GM19240 (cell line): ENCODE measurements around the gene FHIP1B.
A peak's percentile ranks its signal among the peaks of the same experiment; 100 is the strongest.
"Not testable (repeated sequence)": the region's sequence is repeated elsewhere in the genome, so short reads cannot be mapped to it uniquely, and the experiment has no call there.

Experiments
- DNase-seq: peaks from one replicate; pipeline ENCODE4 v3.0.0; 2011; ENCODE audit warnings: low spot score; ENCODE audit not compliant: insufficient read length

FHIP1B gene

DNA sequence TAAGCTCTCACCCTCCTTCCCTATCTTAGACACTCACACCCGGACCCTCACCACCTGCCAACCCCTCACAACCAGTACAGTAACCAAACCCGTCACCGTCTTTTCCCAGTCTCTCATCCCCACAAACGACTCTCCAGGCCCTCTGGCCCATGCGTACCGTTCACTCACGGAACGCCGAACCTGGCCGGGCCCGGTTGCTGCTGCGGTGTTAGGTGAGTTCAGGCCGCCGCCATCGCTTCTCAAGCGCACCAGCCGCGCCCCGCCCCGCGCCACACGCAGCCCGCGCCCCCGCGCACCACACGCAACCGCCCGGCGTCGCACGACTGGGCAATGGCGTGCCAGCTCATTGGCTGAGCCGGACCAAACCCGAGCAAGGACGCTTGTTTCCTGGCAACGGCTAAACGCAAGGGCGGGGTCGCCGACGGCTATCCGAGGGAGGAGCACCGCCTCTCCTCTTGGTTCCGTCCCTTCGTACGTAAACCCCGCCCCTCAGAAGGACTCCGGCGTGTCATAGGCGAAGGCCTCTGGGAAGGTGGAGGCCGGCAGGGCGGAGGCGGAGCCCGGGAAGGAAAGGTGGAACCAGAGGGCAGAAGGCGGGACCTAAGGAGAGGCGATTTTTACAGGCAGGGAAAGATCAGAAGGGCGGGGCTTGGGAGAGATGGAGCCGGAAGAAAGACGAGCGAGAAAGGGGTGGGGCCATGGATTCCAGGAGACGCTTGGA lies at the start of gene FHIP1B:
FHIP1B (minus strand) TSS at position 250 of the 721 bp plus-strand sequence. CDS start 10,120 bp downstream, outside the sequence.
- DNase-seq = peak; percentile 92

DNA sequence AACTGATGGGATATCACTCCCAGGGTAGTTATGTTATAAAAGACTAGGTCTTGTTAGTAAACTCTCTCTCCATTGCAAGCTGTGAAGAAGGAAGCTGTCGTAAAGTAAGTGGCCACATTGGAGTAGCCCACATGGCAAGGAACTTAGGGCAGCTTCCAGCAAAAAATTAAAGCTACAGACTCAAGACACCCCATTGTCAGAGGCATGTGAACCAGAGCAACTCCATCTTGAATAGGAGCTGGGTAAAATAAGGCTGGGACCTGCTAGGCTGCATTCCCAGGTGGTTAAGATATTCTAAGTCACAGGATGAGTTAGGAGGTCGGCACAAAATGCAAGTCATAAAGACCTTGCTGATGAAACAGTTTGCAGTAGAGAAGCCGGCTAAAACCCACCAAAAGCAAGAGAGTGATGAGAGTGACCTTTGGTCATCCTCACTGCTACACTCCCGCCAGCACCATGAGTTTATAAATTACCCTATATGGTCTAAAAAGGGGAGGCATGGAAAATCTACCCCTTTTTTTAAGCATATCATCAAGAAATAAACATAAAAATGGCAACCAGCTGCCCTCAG lies 49.1 kb upstream of the FHIP1B start:
- no peak for DNase-seq

DNA sequence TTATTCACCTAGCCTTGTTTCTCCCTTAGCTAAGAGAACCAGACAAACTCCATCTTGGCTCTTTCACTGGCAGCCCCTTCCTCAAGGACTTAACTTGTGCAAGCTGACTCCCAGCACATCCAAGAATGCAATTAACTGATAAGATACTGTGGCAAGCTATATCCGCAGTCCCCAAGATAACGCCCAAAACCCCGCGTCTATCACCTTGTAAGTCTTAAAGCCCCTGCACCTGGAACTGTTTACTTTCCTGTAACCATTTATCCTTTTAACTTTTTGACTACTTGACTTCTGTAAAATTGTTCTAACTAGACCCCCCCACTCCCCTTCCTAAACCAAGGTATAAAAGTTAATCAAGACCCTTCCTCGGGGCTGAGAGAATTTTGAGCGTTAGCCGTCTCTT lies 46.4 kb upstream of the FHIP1B start:
- not testable (repeated sequence) for DNase-seq

DNA sequence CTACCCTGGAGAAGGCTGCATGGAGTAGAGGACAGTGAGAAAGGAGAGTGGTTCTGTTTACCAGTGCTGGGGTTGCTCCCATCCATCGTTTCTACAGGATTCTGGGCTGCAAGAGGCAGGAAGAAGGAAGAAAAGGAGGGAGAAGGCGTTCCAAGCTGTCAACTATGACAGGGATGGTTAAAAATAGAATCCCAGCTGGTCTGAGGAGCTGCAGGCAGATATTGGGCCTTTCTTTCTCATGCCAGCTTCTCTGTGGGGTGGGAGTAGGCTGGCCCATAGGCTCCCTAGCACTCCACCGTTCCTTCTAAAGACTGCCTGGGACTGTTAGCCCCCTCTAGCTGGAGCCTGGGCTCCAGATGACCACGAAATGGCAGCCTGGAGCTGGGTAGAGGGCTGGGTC lies 38.8 kb upstream of the FHIP1B start:
- DNase-seq = no peak

DNA sequence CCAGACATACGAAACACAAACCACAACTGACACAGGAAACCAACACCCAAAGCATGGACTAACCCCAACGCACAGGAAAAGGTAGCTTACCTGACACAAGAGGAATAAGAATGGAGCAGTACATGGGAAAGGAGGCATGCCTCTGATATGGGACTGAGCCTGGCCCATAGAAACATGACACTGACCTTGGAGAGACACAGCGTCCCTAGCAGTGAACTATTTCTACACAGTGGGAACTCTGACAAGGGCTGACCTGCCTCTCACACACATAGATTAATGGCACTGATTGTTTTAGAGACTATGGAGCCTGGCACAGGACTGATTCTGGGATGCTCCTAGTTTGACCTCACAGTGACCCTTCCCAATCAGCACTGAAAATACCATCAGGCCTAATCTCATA lies 37.2 kb upstream of the FHIP1B start:
- no peak for DNase-seq

DNA sequence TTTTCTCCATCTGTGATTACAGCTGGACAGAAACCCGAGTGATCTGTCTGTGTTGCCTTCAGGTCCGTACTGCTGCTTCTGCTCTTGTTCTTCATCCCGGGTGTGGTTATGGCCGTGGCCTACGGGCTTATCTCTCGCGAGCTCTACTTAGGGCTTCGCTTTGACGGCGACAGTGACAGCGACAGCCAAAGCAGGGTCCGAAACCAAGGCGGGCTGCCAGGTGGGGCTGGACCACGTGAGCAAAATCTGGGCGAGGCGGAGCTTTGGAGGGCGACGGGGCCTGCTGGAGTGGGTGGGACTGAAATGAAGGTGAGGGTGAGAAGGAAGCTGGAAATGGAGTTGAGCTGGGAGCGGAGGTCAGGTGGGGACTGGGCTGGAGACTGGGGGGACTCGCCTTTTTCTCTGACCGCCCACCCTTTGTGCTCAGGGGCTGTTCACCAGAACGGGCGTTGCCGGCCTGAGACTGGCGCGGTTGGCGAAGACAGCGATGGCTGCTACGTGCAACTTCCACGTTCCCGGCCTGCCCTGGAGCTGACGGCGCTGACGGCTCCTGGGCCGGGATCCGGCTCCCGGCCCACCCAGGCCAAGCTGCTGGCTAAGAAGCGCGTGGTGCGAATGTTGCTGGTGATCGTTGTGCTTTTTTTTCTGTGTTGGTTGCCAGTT lies 36.3 kb upstream of the FHIP1B start:
- DNase-seq = no peak

DNA sequence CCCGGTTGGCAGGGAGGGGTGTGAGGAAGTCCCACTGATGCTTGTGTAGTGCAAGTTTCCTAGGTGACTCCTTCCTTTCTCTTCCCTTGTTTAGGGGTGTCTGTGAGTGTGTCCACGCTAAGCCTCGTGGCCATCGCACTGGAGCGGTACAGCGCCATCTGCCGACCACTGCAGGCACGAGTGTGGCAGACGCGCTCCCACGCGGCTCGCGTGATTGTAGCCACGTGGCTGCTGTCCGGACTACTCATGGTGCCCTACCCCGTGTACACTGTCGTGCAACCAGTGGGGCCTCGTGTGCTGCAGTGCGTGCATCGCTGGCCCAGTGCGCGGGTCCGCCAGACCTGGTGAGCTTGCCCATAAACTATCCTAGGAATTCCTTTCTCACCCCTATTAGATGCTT lies 35.6 kb upstream of the FHIP1B start:
- DNase-seq = no peak

DNA sequence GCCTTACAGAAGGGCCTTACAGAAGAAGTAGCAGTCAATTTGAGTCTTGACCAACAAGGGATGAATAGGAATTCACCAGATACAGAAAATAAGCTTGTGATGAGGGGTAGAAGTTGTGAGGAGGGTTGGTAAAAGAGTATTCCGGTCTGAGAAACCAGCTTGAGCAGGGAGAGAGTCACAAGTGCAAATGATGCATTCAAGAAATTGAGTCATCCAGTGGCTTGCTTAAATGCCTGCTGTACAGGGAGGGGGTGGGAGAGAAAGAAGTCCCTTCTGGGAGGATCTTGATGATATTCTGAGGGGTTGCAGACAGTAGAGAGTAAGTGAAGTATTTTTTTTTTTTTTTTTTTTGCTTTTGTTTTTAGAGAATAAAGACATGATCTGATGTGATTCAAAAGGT lies 34.4 kb upstream of the FHIP1B start:
- no peak for DNase-seq

DNA sequence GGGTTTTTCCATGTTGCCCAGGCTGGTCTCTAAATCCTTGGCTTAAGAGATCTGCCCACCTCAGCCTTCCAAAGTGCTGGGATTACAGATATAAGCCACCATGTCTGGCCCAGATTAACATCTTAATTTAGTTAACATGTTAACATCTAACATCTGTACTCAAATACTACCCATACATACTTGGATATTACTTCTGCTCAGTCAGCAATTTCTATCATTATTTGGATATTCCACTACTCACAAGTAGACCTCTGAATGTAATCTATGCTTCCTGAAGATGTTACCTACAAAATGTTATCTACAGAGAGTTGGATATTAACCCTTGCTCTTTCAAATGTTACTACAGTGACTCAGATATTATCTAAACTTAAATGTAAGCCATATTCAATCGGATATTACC lies 29.2 kb upstream of the FHIP1B start:
- DNase-seq = no peak

DNA sequence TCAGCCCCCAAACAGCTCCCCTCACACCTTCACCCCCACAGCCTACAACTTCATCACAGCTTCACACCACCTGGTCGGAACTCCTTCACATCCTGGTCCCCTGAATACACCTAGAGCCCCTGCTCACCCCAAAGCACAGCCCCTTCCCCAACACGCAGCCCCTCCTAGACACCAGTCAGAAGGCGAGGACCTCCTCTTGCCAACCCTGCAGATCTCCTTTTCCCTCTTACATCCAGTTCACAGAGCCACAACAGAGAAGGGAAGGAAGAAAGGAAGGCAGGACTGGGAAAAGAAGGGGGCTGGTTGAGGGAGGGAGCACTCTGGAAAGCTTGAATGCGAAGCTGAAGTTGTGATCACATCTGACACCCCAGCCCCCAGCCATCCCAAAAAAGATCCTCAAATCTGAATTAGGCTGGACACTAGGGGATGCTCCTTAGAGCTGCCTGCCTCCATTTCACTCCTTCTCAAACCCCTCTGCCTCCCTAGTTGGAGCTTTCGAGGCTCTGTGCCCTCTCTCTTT lies 25.8 kb upstream of the FHIP1B start:
- DNase-seq = no peak

DNA sequence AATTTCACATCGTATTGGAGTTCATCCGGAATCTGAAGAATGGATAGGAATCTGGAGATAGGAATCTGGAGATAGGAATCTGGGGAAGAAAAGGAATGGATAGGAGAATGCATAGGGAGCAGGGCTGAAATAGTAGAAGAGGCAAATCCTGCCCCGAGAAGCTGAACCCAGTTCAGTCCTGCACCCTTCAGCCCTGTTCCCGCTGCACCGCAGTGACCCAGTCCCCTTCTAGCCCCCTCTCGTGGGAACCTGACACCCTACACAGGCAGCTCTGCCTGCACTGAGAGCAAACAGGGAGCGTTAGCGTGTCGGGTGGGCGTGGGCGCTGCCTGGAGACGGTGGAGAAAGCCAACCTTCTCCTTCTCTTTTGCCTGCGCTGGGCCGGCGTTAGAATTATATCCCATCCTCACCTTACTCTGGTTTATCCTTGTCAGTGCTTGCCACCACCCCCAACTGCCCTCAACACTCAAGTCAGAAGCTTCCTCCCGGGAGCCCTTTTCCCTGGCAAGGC lies 24.2 kb upstream of the FHIP1B start:
- no peak for DNase-seq

DNA sequence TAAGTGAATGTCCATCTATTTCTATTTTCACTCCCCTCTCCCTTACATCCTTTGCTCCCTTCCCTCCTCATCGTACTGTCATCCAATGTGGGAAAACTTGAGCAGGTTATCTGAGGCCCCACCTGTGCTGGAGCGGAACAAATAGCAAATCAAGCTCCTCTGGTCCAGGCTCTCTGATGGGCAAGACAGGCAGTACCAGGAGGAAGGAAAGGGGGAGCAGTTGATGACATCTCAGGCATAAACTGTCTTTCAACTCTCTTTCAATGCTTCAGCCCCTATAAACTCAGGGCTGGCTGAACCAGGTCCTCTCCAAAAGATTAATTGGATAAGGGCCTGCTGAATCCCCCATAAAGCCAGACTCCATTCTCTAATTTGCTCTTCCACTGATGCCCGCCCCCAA lies 23.7 kb upstream of the FHIP1B start:
- no peak for DNase-seq

DNA sequence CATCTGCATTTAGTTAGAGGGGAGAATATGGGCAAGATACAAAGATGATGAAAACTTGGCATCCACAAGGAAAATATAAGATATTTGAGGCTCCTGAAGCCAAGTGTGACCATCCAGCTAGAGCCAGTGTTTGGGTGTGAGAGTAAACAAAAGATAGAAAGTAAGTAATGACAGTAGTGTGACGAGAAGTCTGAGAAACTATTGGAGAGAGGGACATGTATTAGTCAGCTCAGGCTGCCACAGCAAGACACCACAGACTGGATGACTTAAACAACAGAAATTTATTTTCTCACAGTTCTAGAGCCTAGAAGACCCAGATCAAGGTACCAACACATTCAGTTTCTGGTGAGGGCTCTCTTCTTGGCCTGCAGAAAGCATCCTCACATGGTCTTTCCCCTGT lies 18.8 kb upstream of the FHIP1B start:
- DNase-seq = no peak

DNA sequence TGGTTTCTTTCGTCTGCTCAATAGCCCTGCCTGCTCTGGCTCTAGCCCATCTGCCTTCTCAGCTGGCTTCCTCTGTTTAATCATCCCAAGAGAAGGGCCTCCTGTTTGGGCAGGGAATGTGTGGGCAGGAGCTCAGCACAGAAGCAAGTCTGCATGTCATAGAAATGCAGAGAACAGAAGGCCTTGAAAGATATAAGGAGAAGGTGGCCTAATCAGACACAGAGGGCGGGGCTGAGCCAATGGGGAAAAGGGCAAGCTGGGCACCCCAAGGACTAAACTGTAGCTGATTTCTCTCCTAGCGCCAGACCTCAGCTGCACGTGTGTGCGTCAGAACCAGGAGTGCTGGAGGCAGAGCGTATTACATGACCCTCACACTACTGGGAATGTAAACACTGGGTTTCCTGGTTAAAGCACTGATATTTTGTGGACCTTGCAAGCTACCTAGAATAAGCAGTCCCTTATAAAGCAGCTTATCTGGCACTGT lies 17.6 kb upstream of the FHIP1B start:
- no peak for DNase-seq

DNA sequence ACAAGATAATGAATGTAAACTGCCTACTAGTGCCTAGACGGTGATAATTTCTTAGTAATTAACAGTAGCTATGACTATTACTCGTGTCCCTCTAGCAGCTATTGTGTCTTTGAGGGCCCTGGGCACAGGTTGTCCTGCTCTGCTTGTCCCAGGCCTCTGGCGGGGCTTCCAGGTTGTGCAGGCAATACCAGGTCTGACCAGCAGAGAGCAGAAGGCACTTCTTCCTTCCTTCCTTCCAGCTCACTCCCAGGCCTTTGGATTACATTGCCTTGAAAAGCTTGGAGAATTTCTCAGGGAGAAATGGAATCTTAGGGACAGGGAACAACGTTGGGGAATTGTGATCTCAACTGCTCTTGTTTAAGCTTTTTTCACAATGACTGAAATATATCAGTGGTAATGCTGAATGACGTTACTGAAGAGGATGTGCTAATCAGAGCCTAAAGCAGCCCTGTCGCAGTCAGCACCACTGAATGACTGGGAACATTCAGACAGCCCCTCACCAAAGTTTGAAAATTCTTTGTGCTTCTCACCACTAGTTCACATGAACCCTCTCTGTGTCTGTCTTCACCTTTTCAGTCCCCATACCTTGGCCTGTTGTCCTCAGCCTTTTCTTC lies 16.8 kb upstream of the FHIP1B start:
- peak; percentile 56 for DNase-seq

DNA sequence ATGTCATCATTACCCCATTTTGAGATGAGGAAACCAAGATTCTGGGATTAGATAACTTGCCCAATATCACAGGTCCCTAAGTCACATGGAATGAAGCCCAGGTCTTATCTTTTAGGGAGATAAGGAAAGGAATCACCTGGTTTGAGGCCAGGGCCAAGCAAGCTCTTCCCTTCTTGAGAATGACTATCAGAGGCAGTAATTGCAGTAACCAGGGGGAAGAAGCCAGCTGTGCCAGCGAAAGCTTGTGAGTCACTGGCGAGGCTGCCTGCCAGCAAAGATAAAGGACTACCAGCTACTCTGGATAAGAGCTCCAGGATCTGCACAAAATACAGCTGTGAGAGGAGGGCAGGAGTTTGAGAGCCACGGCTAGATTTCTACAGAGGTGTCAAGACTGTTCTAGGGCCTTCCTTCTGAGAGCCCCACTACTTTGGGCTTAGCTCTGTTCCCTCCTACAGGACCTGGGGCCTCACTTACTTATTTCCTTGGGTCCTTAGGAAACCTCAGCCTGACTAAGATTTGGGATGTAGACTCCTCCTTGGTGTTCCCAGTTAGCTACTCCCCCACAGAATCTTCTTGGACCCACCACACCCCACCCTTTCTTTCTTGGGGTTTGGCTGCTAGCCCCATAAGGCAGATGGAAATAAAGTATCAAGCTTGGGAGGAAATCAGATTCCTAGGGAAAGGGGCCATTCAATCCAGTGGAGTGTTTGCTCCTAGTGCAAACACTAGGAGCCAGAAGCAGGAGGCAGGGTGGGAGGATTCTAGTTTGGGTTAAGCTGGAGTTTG lies 15.5 kb upstream of the FHIP1B start:
- DNase-seq = no peak

DNA sequence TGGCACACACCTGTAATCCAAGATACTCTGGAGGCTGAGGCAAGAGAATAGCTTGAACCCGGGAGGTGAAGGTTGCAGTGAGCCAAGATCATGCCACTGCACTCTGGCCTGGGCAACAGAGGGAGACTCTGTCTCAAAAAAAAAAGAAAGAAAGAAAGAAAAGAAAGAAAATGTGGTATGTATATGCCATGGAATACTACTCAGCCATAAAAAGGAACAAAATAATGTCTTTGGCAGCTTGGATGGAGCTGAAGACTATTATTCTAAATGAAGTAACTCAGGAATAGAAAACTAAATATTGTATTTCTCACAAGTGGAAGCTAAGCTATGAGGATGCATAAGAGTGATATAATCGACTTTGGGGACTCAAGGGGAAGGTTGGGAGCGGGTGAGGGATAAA lies 14.5 kb upstream of the FHIP1B start:
- DNase-seq = not testable (repeated sequence)

DNA sequence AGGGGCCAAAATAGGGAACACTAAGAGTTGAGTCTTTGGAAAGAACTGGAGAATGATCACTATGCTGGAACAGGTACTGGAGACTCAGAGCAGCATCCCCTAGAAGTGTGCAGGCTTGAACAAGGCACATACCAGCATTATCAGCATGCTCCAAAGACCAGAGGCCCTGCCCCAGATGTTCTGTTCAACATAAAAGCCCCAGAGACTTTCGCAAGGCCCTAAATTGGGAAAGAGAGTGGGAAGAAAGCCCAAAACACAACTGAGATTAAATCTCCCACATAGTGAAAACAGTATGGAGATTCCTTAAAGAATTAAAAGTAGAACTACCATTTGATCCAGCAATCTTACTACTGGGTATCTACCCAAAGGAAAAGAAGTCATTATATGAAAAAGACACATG lies 13.8 kb upstream of the FHIP1B start:
- no peak for DNase-seq

DNA sequence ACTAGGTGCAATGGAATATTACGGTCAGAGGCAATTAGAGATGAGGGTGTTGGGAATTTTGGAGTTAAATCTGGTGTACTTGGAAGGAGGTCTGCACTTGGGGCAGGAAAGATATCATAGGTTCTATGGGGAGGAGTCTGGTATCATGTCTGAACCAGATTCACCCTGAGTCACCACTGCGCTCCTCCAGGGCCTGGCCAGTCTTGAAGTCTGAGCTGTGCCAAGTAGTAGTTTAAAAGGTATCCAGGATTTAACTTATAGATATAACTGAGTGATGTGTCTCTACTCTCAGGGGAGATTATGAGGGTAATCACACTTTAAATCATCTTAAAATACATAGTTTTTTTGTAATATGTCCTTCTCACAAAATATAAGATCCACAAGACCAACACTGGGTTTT lies 11.1 kb upstream of the FHIP1B start:
- no peak for DNase-seq

DNA sequence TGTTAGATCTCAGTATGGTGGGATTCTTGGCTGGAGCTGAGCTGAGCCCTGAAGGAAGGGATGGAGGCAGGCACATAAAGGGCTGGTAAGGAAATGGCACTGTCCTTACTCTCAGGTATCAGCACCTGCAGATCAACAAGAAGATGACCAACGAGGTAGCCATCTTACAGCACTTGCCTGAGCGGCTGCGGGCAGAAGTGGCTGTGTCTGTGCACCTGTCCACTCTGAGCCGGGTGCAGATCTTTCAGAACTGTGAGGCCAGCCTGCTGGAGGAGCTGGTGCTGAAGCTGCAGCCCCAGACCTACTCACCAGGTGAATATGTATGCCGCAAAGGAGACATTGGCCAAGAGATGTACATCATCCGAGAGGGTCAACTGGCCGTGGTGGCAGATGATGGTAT lies 6.9 kb upstream of the FHIP1B start:
- DNase-seq = no peak

DNA sequence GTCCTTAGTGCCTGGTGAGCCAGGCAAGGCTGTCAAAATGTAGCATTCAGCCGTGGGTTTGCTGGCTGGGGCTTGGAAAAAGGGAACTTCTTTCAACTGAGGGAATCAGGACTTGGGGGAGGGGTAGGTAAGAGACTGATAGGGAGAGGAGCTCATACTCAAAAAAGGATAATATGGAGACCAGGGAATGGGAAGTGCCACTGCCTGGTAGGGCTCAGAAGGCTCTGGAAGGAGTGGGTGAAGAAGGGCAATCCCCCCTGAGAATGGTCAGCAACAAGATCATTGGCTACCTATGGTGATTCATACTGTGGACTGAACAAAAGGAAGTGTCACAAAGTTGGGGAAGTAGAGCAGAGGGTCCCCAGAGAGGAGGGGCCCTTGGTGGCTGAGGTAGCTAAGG lies 6.3 kb upstream of the FHIP1B start:
- no peak for DNase-seq
